ENCODE results near the gene CD82.

The CD82 gene

DNA sequence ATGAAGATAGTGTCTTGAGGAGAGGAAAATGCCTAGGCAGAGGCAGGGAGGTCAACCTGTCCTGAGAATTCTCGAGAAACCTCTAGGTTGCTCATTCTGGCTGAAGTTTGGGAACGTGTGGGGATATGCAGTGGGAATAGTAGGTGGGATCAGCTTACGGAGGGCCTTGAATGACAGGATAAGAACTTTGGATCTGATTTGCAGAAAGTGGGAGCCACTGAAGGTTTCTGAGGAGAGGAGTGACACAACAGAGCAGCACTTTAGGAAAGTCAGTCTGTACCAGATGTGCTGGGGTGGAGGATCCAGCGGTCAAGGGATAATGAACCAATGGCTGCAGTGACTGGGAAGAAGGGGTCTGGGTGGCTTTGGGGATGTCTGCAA, 2.4 kb downstream of the CD82 start:
- Histone ChIP-seq H3K27me3 (ENCODE audit: control insufficient read depth in 5 of 5, insufficient read depth in 4 of 5, low read length in 5 of 5) (no peaks in the 10 kb centered on the region), H3K9ac (ENCODE audit: low read length in 5 of 5) (peak overlapping the region in 2 of 5 donors; percentile 60 to 64), H3K4me3 (ENCODE audit: low read depth in 1 of 5, low read length in 5 of 5) (no peak overlapping the region), H3K4me1 (ENCODE audit: control insufficient read depth in 5 of 5, insufficient read depth in 5 of 5, low read length in 5 of 5) (peaks cover 20 to 81% (median 55%) of the 10 kb centered on the region in 5 donors), H3K27ac (ENCODE audit: low read depth, low read length) (peak overlapping the region; percentile 74), H3K9me3 (ENCODE audit: control insufficient read depth in 5 of 5, low read length in 5 of 5) (no peaks in the 10 kb centered on the region), H3K36me3 (ENCODE audit: control insufficient read depth in 5 of 5, insufficient read depth in 5 of 5, low read length in 5 of 5) (no peaks in the 10 kb centered on the region)

DNA sequence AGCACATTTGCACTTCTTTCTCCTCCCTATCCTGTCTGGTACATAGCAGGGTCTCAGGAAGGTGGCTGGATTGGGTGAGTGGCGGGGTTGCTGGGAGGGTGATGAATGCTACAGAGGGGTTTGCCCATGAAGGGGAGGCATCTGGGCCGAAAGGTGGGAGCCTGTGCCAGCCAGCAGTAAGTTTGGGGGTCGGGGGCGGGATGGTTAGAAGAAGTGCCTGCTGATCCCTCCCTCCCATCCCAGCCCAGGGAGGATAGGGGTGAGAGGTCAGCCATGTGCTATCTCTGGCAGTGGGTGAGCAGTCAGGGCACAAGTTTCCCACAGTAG, 2.8 kb downstream of the CD82 start:
- Histone ChIP-seq H3K27ac (ENCODE audit: low read depth, low read length) (peak overlapping the region; percentile 74), H3K36me3 (ENCODE audit: control insufficient read depth in 5 of 5, insufficient read depth in 5 of 5, low read length in 5 of 5) (no peaks in the 10 kb centered on the region), H3K4me3 (ENCODE audit: low read depth in 1 of 5, low read length in 5 of 5) (peak overlapping the region in 1 of 5 donors; percentile 6), H3K4me1 (ENCODE audit: control insufficient read depth in 5 of 5, insufficient read depth in 5 of 5, low read length in 5 of 5) (peaks cover 20 to 85% (median 55%) of the 10 kb centered on the region in 5 donors), H3K9ac (ENCODE audit: low read length in 5 of 5) (peak overlapping the region in 4 of 5 donors; percentile 23 to 64 (median 54)), H3K27me3 (ENCODE audit: control insufficient read depth in 5 of 5, insufficient read depth in 4 of 5, low read length in 5 of 5) (no peaks in the 10 kb centered on the region), H3K9me3 (ENCODE audit: control insufficient read depth in 5 of 5, low read length in 5 of 5) (no peaks in the 10 kb centered on the region)

DNA sequence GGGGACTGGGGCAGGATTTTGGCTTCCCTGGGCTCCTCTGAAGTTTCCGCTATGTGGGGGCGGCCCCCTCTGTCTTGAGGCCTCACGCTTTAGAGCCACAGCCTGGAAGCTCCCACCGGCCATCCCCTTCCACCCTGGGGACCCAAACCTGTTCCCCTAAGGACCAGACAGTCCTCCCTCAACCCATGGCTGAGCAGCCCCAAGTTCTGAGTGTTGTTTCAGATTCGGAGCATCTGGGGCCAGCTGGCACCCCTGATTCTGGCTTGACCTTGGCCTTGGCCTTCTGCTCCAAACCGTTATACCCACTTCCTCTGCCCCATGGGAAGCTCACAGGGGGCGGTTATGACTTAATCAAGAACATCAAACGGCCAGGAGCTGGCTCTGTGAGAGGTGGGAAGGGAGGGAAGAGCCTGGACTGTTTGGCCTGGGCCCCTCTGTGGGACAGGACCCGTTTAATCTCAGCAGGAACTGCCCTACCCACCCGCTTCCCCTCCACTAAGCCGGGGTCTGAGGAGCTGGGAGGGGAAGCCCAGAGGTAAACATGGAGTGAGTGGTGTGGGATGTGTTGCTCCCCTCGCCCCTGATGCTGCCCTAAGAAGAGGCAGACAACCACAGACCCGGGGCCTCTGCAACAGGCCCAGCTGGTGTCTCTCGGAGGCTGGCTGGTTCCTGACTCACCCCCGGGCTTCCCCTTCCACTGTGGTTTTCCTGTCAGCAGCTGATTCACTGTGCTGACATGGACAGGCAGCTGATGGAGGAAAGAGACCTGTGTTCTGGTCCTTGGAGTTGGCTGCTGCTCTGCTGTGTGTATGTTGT, 3.4 kb downstream of the CD82 start:
- no peaks in the 10 kb centered on the region for H3K27me3 ChIP-seq (ENCODE audit: control insufficient read depth in 5 of 5, insufficient read depth in 4 of 5, low read length in 5 of 5)
- peak overlapping the region; percentile 22 to 64 (median 49) for H3K9ac ChIP-seq (ENCODE audit: low read length in 5 of 5)
- H3K36me3 ChIP-seq (ENCODE audit: control insufficient read depth in 5 of 5, insufficient read depth in 5 of 5, low read length in 5 of 5): no peaks in the 10 kb centered on the region
- H3K27ac ChIP-seq (ENCODE audit: low read depth, low read length): peak overlapping the region; percentile 74
- peak overlapping the region in 3 of 5 donors; percentile 6 to 37 (median 16) for H3K4me3 ChIP-seq (ENCODE audit: low read depth in 1 of 5, low read length in 5 of 5)
- peaks cover 20 to 90% (median 57%) of the 10 kb centered on the region in 5 donors for H3K4me1 ChIP-seq (ENCODE audit: control insufficient read depth in 5 of 5, insufficient read depth in 5 of 5, low read length in 5 of 5)
- no peaks in the 10 kb centered on the region for H3K9me3 ChIP-seq (ENCODE audit: control insufficient read depth in 5 of 5, low read length in 5 of 5)

DNA sequence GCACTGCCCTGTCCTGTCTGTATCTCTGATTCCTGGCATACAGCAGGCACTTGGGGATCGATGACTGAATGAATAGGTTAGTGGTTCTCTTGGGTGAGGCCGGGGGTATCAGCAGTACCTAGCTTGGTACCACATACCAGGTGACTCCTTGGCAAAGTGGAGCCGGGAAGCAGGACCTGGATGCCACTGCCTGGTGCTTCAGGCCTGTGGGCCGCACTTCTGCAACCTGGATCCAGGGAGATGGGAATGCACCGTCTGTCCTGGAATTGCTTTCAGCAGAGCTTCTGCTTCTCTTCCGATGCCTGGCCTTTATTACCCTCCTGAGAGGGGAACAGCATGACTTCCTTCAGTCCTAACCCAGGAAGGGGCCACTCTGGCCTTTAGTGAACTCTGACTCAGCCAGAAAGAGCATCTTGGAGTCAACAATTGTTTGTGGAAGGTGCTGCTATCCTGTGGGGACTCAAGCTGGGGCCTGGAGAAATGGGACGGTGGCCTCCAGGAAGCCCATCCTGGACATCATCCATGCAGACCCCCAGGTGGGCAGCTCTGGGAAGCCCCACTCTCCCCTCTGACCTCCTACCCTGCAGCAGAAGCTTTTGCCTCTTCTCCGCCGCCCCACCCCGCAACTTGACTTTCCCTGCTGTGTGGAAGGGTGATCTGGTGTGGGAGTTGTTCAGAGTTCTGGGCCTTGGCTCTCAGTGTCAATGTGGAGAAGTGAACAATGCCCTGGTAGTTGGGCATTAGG, 5.1 kb downstream of the CD82 start:
- no peaks in the 10 kb centered on the region for H3K9me3 ChIP-seq (ENCODE audit: control insufficient read depth in 5 of 5, low read length in 5 of 5)
- no peaks in the 10 kb centered on the region for H3K36me3 ChIP-seq (ENCODE audit: control insufficient read depth in 5 of 5, insufficient read depth in 5 of 5, low read length in 5 of 5)
- H3K27ac ChIP-seq (ENCODE audit: low read depth, low read length): peak overlapping the region; percentile 57

GRCh38 chr11:44571871-44572270, 6.4 kb downstream of the CD82 start:
- no peak overlapping the region for H3K9ac ChIP-seq (ENCODE audit: low read length in 5 of 5)
- H3K4me1 ChIP-seq (ENCODE audit: control insufficient read depth in 5 of 5, insufficient read depth in 5 of 5, low read length in 5 of 5): peaks cover 15 to 77% (median 48%) of the 10 kb centered on the region in 5 donors
- no peak overlapping the region for H3K4me3 ChIP-seq (ENCODE audit: low read depth in 1 of 5, low read length in 5 of 5)
- H3K27me3 ChIP-seq (ENCODE audit: control insufficient read depth in 5 of 5, insufficient read depth in 4 of 5, low read length in 5 of 5): no peaks in the 10 kb centered on the region
- H3K9me3 ChIP-seq (ENCODE audit: control insufficient read depth in 5 of 5, low read length in 5 of 5): no peaks in the 10 kb centered on the region
- no peak overlapping the region for H3K27ac ChIP-seq (ENCODE audit: low read depth, low read length)
- no peaks in the 10 kb centered on the region for H3K36me3 ChIP-seq (ENCODE audit: control insufficient read depth in 5 of 5, insufficient read depth in 5 of 5, low read length in 5 of 5)

More for the DNA sequence above, 5.1 kb downstream of the CD82 start:
- no peaks in the 10 kb centered on the region for H3K27me3 ChIP-seq (ENCODE audit: control insufficient read depth in 5 of 5, insufficient read depth in 4 of 5, low read length in 5 of 5)
- peak overlapping the region in 1 of 5 donors; percentile 46 for H3K9ac ChIP-seq (ENCODE audit: low read length in 5 of 5)
- H3K4me3 ChIP-seq (ENCODE audit: low read depth in 1 of 5, low read length in 5 of 5): no peak overlapping the region
- H3K4me1 ChIP-seq (ENCODE audit: control insufficient read depth in 5 of 5, insufficient read depth in 5 of 5, low read length in 5 of 5): peaks cover 18 to 90% (median 59%) of the 10 kb centered on the region in 5 donors

DNA sequence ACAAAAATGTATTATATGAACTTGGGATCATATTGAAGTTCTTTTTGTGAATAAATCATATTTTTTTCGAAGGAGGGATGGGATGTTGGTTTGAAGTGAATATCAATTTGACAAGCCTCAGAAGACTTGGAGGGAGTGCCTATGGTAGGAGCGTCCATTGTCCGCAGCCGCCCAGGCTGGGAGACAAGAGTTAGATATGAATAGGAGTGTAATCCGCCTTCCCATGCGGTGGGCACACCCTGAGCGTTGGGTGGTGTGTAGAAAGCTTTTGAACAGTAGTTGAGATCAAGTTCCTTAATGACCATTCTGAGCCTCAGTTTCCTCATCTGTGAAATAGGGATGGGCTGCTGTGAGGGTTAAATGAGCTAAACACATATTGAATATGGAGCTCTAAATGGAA, 7.0 kb downstream of the CD82 start:
- Histone ChIP-seq H3K4me1 (ENCODE audit: control insufficient read depth in 5 of 5, insufficient read depth in 5 of 5, low read length in 5 of 5) (peaks cover 15 to 79% (median 48%) of the 10 kb centered on the region in 5 donors), H3K27ac (ENCODE audit: low read depth, low read length) (no peak overlapping the region), H3K27me3 (ENCODE audit: control insufficient read depth in 5 of 5, insufficient read depth in 4 of 5, low read length in 5 of 5) (no peaks in the 10 kb centered on the region), H3K36me3 (ENCODE audit: control insufficient read depth in 5 of 5, insufficient read depth in 5 of 5, low read length in 5 of 5) (no peaks in the 10 kb centered on the region), H3K9me3 (ENCODE audit: control insufficient read depth in 5 of 5, low read length in 5 of 5) (no peaks in the 10 kb centered on the region), H3K9ac (ENCODE audit: low read length in 5 of 5) (no peak overlapping the region), H3K4me3 (ENCODE audit: low read depth in 1 of 5, low read length in 5 of 5) (no peak overlapping the region)

GRCh38 chr11:44572884-44573283, 7.4 kb downstream of the CD82 start:
- Histone ChIP-seq H3K4me1 (ENCODE audit: control insufficient read depth in 5 of 5, insufficient read depth in 5 of 5, low read length in 5 of 5) (peaks cover 15 to 77% (median 46%) of the 10 kb centered on the region in 5 donors), H3K9ac (ENCODE audit: low read length in 5 of 5) (no peak overlapping the region), H3K27ac (ENCODE audit: low read depth, low read length) (no peak overlapping the region), H3K9me3 (ENCODE audit: control insufficient read depth in 5 of 5, low read length in 5 of 5) (no peaks in the 10 kb centered on the region), H3K27me3 (ENCODE audit: control insufficient read depth in 5 of 5, insufficient read depth in 4 of 5, low read length in 5 of 5) (no peaks in the 10 kb centered on the region), H3K36me3 (ENCODE audit: control insufficient read depth in 5 of 5, insufficient read depth in 5 of 5, low read length in 5 of 5) (no peaks in the 10 kb centered on the region), H3K4me3 (ENCODE audit: low read depth in 1 of 5, low read length in 5 of 5) (no peak overlapping the region)

- H3K4me1 ChIP-seq (ENCODE audit: control insufficient read depth in 5 of 5, insufficient read depth in 5 of 5, low read length in 5 of 5): peaks cover 13 to 77% (median 41%) of the 10 kb centered on the region in 5 donors
- no peak overlapping the region for H3K27ac ChIP-seq (ENCODE audit: low read depth, low read length)
- no peaks in the 10 kb centered on the region for H3K27me3 ChIP-seq (ENCODE audit: control insufficient read depth in 5 of 5, insufficient read depth in 4 of 5, low read length in 5 of 5)
- no peaks in the 10 kb centered on the region for H3K9me3 ChIP-seq (ENCODE audit: control insufficient read depth in 5 of 5, low read length in 5 of 5)
- no peaks in the 10 kb centered on the region for H3K36me3 ChIP-seq (ENCODE audit: control insufficient read depth in 5 of 5, insufficient read depth in 5 of 5, low read length in 5 of 5)
- no peak overlapping the region for H3K4me3 ChIP-seq (ENCODE audit: low read depth in 1 of 5, low read length in 5 of 5)
- no peak overlapping the region for H3K9ac ChIP-seq (ENCODE audit: low read length in 5 of 5)
These were observed 7.9 kb downstream of the CD82 start for GRCh38 chr11:44573333-44573732.

DNA sequence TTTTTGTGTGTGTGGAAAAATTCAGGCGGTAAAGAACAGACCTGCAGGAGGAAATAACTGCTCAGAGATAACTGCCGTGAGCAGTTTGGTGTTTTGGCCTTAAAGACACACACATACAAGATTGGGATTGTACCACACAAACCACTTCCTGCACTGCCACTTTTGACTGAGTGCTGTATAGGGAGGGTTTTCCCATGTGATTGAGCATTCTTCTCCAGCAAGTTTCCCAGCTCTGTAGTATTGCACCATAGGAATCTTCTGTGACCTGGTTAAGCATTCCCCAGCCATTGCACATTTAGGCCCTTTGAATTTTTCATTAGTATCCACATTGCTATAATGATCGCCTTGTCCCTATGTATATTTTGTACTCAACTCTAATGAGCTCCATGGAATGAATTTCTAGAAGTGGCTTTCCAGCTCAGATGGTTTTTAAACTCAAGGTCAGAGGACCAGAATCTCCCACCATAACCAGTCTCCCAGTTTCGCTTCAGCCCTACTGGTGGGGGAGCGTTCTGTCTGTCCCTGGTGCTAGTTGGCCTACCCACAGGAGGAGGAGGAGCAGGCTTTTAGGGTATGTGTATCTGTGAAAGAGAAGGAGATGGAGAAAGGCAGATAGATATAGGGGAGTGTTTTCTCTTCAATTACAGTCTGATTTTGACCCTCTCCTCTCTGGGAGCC, 9.3 kb downstream of the CD82 start:
- H3K9me3 ChIP-seq (ENCODE audit: control insufficient read depth in 5 of 5, low read length in 5 of 5): no peaks in the 10 kb centered on the region
- H3K27ac ChIP-seq (ENCODE audit: low read depth, low read length): peak overlapping the region; percentile 11
- no peaks in the 10 kb centered on the region for H3K36me3 ChIP-seq (ENCODE audit: control insufficient read depth in 5 of 5, insufficient read depth in 5 of 5, low read length in 5 of 5)
- H3K27me3 ChIP-seq (ENCODE audit: control insufficient read depth in 5 of 5, insufficient read depth in 4 of 5, low read length in 5 of 5): no peaks in the 10 kb centered on the region
- H3K4me1 ChIP-seq (ENCODE audit: control insufficient read depth in 5 of 5, insufficient read depth in 5 of 5, low read length in 5 of 5): peaks cover 8 to 77% (median 28%) of the 10 kb centered on the region in 5 donors
- peak overlapping the region in 2 of 5 donors; percentile 25 to 66 for H3K9ac ChIP-seq (ENCODE audit: low read length in 5 of 5)
- H3K4me3 ChIP-seq (ENCODE audit: low read depth in 1 of 5, low read length in 5 of 5): no peak overlapping the region

- no peak overlapping the region for H3K4me3 ChIP-seq (ENCODE audit: low read depth in 1 of 5, low read length in 5 of 5)
- no peak overlapping the region for H3K27ac ChIP-seq (ENCODE audit: low read depth, low read length)
- no peaks in the 10 kb centered on the region for H3K27me3 ChIP-seq (ENCODE audit: control insufficient read depth in 5 of 5, insufficient read depth in 4 of 5, low read length in 5 of 5)
- H3K9ac ChIP-seq (ENCODE audit: low read length in 5 of 5): no peak overlapping the region
- no peaks in the 10 kb centered on the region for H3K9me3 ChIP-seq (ENCODE audit: control insufficient read depth in 5 of 5, low read length in 5 of 5)
- H3K4me1 ChIP-seq (ENCODE audit: control insufficient read depth in 5 of 5, insufficient read depth in 5 of 5, low read length in 5 of 5): peaks cover 8 to 76% (median 24%) of the 10 kb centered on the region in 5 donors
- H3K36me3 ChIP-seq (ENCODE audit: control insufficient read depth in 5 of 5, insufficient read depth in 5 of 5, low read length in 5 of 5): no peaks in the 10 kb centered on the region
These were observed 9.8 kb downstream of the CD82 start for GRCh38 chr11:44575288-44575672.

Measured in subcutaneous abdominal adipose tissue (tissue), 5 donors.